GM12892 (cell line): ENCODE measurements around the gene TBC1D22A.

Experiments used
- DNase-seq: peaks from one replicate; pipeline ENCODE4 v3.0.0; 2011; ENCODE audit not compliant: insufficient read length
- FAIRE-seq: peaks from 2 replicates; lab custom pipeline; 2011; peaks lifted over from hg19 to GRCh38; lab: Jason Lieb, UNC
- POLR2A ChIP-seq: IDR thresholded peaks from 2 replicates; pipeline ENCODE4 v1.6.1; 2011; ENCODE audit warnings: low read depth, low read length, control low read depth
- POLR2AphosphoS5 ChIP-seq: IDR thresholded peaks from 2 replicates; pipeline ENCODE4 v1.6.1; 2011; ENCODE audit warnings: low read depth, low read length, control low read depth
- TAF1 ChIP-seq: IDR thresholded peaks from 2 replicates; pipeline ENCODE4 v1.6.1; 2011; ENCODE audit warnings: low read depth, mild to moderate bottlenecking, control low read depth, low read length, borderline replicate concordance

The TBC1D22A gene

GRCh38 chr22:47032091-47032943 is 269.9 kb downstream of the TBC1D22A start:
- FAIRE-seq, result no peak

DNA sequence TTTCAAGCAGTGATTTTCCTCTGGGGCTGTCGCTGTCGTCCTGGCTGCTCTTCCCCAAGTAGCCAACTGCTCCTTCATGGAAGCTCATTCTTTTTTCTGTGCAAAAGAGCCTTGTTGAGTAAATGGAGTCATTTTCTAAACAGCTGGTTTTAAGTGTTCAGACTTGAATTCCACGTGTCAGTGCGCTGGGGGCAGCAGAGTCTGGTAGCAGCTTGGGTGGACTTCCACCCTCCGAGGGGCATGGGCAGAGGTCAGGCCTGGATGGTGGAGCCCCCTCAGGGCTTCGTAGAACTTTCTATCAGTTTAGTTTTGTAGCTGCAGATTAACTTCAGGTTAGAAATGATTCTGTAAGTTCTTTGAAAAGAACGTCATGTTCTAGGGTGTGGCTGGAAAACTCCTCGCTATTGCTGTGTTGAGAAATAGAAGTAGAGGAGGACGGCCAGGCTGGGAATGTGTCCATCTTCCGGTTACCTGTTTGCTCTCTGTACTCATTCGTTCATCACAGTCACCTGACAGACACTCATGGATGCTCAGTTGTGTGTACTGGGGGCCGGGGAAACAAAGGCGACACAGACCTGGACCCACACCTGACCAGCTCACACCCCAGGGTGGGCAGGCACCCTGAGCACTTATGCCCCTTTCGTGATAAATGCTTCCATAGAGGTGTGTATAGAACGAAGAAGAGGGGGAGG is 270.7 kb downstream of the TBC1D22A start:
- no peak for DNase-seq
- TF ChIP-seq POLR2A (no peak), POLR2AphosphoS5 (no peak), TAF1 (no peak)
- no peak for FAIRE-seq

More at GRCh38 chr22:47032091-47032943, 269.9 kb downstream of the TBC1D22A start:
- TF ChIP-seq TAF1 (no peak), POLR2A (no peak), POLR2AphosphoS5 (no peak)
- no peak for DNase-seq

GRCh38 chr22:47033648-47034000 is 271.2 kb downstream of the TBC1D22A start:
- no peak for DNase-seq
- FAIRE-seq, result no peak
- TF ChIP-seq POLR2A (no peak), POLR2AphosphoS5 (no peak), TAF1 (no peak)

GRCh38 chr22:47034076-47034808 is 271.8 kb downstream of the TBC1D22A start:
- no peak for FAIRE-seq
- DNase-seq, result no peak
- no peak for TF ChIP-seq POLR2AphosphoS5
- no peak for TF ChIP-seq TAF1
- no peak for TF ChIP-seq POLR2A

DNA sequence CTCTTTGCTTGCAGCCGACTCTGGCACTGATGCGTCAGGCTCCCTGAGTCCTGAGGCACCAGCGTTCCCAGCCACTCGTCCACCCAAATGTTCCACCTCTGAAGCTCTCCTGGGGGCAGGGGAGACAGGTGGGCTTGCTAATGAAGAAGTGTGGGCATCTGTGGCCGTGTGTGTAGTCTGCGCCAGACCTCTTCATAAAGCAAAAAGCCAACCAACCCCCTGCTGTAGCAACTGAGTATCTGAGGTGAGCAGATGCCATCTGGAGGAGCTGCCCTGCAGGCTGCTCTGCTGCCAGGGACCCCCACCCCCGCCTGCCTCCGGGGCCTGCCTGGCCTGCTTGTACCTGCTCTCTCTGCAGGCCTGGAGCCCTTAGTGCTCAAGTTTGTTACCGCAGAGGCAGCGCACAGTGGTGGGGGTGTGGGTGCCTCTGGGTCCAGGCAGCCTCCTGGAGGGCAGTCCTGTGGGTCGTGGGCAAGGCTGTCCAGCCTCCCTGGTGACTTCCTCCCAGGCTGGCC is 272.5 kb downstream of the TBC1D22A start:
- FAIRE-seq, result no peak
- no peak for DNase-seq
- TF ChIP-seq TAF1 (no peak), POLR2AphosphoS5 (no peak), POLR2A (no peak)

GRCh38 chr22:47035425-47035881 is 273.0 kb downstream of the TBC1D22A start:
- TF ChIP-seq TAF1 (no peak), POLR2AphosphoS5 (no peak), POLR2A (no peak)
- FAIRE-seq (no peak), DNase-seq (no peak)

DNA sequence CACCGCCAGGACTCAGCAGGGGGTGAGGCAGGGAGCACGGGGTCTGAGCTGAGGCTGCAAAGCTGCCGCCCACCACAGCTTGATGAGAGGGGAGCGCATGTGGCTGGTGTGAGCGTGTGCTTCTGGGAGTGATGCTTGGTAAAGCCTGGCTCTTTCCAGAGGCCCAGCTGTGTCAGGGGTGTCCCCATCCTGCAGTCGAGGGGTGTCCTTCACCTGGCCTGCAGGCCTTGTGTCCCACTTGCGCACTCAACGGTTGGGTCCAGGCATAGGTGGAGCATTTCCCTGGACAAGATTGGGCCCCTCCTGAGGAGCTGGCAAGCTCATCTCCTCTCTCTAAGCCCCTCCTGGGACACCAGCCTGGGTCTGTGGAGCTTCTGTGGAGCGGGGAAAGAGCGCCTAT is 273.9 kb downstream of the TBC1D22A start:
- TF ChIP-seq TAF1 (no peak), POLR2AphosphoS5 (no peak), POLR2A (no peak)
- DNase-seq, result no peak
- no peak for FAIRE-seq

- DNase-seq (no peak), FAIRE-seq (no peak)
Measured at GRCh38 chr22:47036936-47037485, 274.6 kb downstream of the TBC1D22A start.

DNA sequence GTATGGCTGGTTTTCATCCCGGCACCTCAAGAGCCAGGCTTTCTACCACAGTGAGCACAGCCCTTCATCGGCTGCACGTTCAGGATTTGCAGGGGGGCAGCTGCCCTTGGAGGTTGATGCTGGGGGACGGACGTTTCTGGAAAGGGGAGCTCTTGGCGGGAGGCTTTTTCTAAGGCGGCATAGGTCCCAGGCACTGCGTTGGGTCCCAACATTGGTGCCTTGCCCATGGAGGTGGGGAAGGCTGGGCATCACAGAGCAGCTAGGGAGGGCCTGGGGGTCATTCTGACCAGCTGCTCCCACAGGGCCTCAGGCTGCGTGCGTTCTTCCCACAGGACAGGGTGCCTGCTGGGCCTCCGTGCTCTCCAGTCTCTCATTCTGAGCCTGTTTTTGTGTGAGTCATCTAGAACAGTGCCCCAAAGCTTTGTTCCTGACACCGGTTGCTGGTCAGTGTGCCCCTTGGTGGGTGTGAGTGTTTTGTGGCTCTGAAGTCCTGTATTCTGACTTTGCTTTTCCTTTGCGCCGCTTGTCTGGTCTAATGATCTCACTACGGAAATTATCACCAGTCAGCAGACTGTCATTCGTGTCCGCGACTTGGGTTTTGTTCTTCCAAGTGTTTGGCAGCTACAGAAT is 275.9 kb downstream of the TBC1D22A start:
- TF ChIP-seq POLR2A, result no peak
- TF ChIP-seq POLR2AphosphoS5, result no peak
- TF ChIP-seq TAF1, result no peak
- no peak for DNase-seq
- FAIRE-seq, result no peak

More at GRCh38 chr22:47036936-47037485, 274.6 kb downstream of the TBC1D22A start:
- TF ChIP-seq POLR2AphosphoS5 (no peak), POLR2A (no peak), TAF1 (no peak)

GRCh38 chr22:47039356-47039755 is 276.9 kb downstream of the TBC1D22A start:
- DNase-seq (no peak), FAIRE-seq (no peak)
- no peak for TF ChIP-seq TAF1
- no peak for TF ChIP-seq POLR2A
- no peak for TF ChIP-seq POLR2AphosphoS5
